Esophagus muscularis mucosa (tissue), 3 donors: ENCODE data around the gene GTF2B.

Source experiments
- EP300 ChIP-seq: sonication (generic); formaldehyde crosslinking; IDR thresholded peaks from one replicate; pipeline ENCODE4 v1.6.1; 2017; ENCODE audit warnings: antibody characterized with exemption
- TF ChIP-seq, protein P1 (sequence below), 3 experiments: fragments of 200-600 bp in 2 of 3; fragments of 450-650 bp in 1 of 3; sonication (generic) in 2 of 3; IDR thresholded peaks; one replicate each; pipeline ENCODE4 v1.5.1; 2017 to 2019; ENCODE audit warnings: antibody characterized with exemption in 3 of 3, mild to moderate bottlenecking in 2 of 3, moderate library complexity in 1 of 3

DNA sequence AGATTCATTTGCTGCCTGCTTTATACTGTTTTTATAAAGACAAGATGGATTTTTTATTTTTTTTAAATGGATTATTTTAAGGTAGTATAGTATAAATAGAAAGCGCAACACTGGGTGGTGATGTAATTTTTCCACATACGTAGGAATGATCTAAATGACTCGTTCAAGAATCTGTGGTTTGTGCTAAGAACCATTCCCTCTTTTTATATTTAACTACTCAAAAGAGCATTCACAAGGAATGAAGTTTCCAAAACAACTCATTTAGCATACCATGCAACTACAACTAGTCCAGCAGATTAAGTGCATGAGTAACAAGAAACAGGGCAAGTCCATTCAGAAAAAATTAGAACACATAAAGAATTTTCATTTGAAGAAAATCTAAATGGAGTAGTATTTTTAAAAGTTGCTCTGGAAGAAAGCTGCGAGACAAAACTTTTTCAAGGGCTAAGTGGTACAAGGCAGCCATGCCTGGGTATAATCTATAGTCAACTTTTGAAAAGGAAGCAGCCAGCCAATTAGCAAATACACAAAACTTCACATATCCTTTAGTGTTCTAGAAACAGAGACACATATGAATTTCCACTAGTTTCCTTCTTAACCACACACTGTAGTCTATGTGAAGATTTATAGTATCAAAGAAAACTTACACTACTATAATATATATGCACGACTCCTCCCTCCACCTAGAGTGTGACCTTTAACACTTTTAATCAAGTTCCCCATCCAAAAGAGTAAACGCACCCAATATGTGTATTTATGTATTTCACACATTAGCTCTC lies 23.4 kb downstream of the GTF2B start:
- TF ChIP-seq, protein P1, sequence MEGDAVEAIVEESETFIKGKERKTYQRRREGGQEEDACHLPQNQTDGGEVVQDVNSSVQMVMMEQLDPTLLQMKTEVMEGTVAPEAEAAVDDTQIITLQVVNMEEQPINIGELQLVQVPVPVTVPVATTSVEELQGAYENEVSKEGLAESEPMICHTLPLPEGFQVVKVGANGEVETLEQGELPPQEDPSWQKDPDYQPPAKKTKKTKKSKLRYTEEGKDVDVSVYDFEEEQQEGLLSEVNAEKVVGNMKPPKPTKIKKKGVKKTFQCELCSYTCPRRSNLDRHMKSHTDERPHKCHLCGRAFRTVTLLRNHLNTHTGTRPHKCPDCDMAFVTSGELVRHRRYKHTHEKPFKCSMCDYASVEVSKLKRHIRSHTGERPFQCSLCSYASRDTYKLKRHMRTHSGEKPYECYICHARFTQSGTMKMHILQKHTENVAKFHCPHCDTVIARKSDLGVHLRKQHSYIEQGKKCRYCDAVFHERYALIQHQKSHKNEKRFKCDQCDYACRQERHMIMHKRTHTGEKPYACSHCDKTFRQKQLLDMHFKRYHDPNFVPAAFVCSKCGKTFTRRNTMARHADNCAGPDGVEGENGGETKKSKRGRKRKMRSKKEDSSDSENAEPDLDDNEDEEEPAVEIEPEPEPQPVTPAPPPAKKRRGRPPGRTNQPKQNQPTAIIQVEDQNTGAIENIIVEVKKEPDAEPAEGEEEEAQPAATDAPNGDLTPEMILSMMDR (IDR thresholded peaks at IDR 0.05), result no peak
- TF ChIP-seq EP300, result no peak
